ENCODE data around the gene ATG2A.

DNA sequence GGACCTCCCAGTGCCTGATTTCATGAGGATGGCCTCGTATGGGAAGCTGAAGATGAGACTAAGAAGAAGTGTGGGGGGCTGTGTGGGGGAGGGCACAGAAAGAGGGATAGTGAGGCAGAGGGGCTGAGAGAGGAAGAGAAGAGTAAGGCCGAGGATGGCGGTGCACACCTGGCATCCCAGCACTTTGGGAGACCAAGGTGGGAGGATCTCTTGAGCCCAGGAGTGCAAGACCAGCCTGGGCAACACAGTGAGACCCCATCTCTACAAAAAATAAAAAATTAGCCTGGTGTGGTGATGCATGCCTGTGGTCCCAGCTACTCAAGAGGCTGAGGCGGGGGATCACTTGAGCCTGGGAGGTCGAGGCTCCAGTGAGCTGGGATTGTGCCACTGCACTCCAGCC lies 25.1 kb downstream of the ATG2A start:
- TF ChIP-seq, protein P1, sequence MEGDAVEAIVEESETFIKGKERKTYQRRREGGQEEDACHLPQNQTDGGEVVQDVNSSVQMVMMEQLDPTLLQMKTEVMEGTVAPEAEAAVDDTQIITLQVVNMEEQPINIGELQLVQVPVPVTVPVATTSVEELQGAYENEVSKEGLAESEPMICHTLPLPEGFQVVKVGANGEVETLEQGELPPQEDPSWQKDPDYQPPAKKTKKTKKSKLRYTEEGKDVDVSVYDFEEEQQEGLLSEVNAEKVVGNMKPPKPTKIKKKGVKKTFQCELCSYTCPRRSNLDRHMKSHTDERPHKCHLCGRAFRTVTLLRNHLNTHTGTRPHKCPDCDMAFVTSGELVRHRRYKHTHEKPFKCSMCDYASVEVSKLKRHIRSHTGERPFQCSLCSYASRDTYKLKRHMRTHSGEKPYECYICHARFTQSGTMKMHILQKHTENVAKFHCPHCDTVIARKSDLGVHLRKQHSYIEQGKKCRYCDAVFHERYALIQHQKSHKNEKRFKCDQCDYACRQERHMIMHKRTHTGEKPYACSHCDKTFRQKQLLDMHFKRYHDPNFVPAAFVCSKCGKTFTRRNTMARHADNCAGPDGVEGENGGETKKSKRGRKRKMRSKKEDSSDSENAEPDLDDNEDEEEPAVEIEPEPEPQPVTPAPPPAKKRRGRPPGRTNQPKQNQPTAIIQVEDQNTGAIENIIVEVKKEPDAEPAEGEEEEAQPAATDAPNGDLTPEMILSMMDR (IDR thresholded peaks at IDR 0.05) = no peak
- no peak for TF ChIP-seq EZH2 (IDR thresholded peaks at IDR 0.05)
